HG03064 (cell line): ENCODE measurements around the gene TP53RK.
"Not testable (repeated sequence)": the region's sequence is repeated elsewhere in the genome, so short reads cannot be mapped to it uniquely, and the experiment has no call there.

Source experiments
- ATAC-seq: cut with Tn5 transposase; IDR thresholded peaks from one replicate; pipeline ENCODE4 v1.9.1; 2021; ENCODE audit warnings: low read depth; ENCODE audit not compliant: unreplicated experiment

TP53RK gene

GRCh38 chr20:46683939-46684750 is 5.1 kb downstream of the TP53RK start:
- ATAC-seq, result no peak

DNA sequence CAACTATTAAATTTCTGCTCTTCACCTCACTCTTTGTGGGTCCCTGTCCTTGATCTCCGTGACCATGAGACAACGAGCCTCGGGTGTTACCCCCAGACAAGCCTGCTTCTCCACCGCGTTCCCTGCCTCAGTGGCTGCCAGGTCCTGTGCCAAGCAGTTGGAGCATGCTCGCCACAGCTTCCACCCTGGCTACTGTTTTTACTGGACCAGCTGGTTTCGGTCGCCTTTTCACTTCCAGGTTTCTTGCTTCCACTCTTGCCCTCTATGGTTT is 5.6 kb downstream of the TP53RK start:
- no peak for ATAC-seq

GRCh38 chr20:46683011-46683667 is 6.1 kb downstream of the TP53RK start:
- no peak for ATAC-seq

DNA sequence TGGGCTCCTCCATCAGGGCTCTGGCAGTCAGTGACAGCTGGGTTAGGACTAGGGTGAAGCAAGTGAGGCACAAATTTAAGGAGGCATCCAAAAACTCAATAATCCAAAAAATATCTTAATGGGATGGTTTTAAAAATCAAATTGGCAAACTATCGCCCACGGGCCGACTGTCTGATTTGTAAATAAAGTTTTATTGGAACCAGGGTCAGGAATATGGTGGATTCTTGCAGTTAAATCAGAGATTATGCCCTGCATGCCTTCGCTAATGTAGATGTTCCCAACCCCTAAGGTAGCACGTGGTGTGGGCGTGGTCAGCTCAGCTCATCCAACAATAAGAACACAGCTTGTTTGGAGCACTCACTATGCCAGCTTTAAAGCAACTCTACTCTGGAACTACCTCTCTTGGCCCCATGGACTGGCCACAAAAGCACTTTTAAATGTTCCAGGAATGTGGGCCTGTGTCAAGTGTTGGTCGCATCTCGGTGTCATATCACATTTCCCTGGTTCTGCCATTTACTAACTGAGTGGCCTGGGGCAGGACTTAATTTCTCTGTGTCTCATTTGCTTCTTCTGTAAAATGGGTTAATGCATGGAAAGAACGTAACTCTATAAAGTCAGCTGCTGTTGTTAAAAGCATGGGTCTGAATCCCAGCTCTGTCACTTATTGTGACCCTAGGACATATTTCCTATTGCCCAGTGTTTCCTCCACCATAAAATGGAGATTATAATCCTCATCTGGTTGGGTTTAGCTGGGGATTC is 7.0 kb downstream of the TP53RK start:
- no peak for ATAC-seq

- ATAC-seq, result no peak
Observed at GRCh38 chr20:46681032-46681854, 8.0 kb downstream of the TP53RK start.

DNA sequence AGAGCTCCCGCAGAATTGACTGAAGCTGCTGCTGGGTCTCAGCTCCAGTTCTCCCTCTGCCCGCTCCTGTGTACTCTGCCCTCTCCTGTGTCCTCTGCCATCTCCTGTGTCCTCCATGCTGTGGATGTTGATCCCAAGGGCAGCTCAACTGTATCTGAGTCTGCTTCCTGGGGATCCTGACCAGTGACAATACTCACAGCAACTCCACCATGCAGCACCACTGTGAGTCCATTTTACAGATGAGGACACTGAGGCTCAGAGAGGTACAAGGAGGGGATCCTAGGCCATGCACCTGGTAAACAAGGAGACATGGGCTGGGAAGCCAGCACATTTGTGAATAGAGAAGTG is 8.6 kb downstream of the TP53RK start:
- no peak for ATAC-seq

GRCh38 chr20:46678516-46678915 is 10.7 kb downstream of the TP53RK start:
- ATAC-seq, result no peak

- ATAC-seq, result no peak
Observed at GRCh38 chr20:46677608-46678007, 11.6 kb downstream of the TP53RK start.

DNA sequence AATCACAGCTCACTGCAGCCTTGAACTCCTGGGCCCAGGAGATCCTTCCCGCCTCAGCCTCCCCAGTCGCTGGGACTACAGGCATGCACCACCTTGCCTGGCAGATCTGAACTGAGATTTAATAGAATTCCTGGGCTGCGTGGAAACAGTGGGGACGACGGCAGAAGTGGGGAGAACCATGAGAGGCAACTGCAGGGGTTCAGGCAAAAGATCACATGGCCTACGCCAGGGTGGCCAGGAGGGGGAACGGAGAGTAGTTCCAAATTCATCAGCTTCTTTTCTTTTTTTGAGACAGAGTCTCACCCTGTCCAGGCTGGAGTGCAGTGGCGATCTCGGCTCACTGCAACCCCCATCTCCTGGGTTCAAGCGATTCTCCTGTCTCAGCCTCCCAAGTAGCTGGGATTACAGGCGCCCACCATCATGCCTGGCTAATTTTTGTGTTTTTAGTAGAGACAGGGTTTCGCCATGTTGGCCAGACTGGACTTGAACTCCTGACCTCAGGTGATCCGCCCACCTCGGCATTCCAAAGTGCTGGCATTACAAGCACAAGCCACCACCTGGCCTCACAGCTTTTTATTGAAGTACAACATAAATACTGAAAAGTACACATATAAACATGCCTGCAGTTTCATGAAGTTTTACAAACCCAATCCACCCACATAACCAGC is 12.5 kb downstream of the TP53RK start:
- ATAC-seq, result not testable (repeated sequence)

DNA sequence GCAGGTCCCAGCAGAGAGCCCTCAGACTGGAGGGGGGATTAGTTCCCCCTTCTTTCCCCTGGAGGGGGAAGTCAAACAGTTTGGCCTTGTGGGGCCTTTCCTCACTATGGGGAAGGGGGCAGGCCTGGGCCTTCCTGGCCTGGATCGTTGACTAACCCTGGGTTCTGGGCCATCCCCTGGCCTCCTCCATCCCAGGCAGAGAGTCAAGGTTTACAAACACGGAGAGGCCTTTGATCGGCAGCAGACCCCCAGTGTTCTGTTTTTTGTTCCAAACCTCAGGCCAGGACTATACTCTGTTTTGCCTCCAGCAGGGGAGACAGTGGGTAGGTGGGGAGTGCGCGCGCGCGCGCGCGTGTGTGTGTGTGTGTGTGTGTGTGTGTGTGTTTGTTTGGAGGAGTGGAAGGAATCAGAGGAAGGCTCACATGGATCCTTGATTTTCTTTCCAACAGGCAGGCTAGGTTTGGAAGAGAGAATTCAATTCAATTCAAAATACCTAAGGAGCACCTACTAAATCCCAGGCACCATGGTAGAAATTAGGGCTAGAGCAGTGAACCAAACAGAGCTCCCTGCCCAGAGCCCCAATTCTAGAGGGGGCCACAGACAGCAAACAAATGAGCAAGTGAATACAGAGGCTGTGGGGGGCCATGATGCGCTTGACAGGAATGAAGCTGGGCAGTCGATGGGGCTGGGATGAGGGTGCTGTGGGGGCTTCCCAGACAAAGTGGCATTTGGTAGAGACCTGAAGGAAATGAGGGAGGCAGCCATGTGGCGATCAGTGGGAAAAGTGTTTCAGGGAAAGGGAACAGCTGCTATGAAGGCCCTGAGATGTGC is 14.8 kb downstream of the TP53RK start:
- ATAC-seq, result no peak

DNA sequence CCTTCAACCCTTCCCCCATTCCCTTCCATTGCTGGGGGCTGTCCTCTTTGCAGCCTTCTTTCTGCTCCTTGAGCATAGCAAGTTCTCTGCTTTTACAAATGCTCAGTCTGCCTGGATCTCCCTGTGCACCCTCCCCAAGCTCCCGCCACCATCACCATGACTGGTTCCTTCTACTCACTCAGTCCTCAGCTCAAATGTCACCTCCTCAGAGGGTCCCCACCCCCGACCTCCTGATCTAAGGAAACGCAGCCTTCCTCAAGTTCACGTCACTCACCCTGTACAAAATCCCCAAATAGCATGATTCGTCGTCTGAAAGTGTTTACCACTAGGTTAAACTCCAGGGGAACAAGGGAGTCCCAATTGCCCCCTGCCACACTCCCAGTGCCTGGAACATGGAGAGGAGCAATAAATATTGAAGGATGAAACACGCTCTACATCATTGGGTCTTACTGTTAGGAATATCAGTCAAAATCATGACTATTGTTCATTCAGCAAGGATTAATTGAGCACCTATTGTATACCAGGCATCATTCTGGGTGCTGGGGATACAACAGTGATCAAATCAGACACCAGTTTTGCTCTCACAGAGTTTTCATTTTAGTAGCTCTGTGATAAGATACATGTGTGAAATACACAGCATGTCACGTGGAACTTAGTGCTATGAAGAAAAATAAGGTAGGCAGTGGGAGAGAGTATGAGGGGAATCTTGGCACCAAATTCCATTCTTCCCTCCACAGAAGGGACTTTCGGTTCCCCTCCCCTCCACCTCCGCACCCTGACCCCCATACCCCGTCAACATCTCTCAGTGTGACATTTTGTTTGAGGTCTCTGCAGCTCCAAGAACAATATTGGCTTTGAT is 15.6 kb downstream of the TP53RK start:
- ATAC-seq, result no peak

- no peak for ATAC-seq
Observed at GRCh38 chr20:46672543-46673148, 16.6 kb downstream of the TP53RK start.

DNA sequence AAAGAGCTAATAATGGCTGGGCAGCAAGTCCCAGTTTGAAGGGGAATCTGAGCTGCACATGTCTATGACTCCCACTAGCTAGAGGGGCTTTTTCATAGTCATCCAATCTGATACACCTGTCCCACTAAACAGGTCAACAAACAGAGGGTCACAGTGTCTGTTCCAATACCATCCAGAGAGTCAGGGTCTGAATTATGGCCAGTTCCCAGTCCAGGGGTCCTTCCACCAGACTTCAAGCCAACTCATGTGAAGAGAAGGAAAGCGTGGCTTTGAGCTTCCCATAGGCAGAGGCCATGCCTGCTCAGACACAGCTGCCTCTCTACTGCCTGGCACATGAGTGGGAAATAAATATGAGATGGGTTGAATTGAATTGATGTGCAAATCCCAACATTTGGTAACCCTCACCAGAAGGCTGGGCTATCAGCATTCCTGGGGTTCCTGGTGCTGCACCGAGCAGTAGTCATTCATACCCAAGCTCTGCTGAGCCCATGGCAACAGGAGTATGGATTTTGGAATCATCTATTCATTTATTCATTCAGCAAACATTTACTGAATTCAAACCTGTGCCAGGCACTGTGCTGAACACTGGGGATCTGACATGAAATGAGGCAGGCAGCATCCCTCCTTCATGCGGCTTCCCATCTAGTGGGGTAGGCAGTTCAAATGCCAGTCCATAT is 17.2 kb downstream of the TP53RK start:
- ATAC-seq, result no peak

GRCh38 chr20:46670585-46671584 is 18.4 kb downstream of the TP53RK start:
- ATAC-seq, result no peak

GRCh38 chr20:46670228-46670584 is 19.0 kb downstream of the TP53RK start:
- ATAC-seq, result no peak

DNA sequence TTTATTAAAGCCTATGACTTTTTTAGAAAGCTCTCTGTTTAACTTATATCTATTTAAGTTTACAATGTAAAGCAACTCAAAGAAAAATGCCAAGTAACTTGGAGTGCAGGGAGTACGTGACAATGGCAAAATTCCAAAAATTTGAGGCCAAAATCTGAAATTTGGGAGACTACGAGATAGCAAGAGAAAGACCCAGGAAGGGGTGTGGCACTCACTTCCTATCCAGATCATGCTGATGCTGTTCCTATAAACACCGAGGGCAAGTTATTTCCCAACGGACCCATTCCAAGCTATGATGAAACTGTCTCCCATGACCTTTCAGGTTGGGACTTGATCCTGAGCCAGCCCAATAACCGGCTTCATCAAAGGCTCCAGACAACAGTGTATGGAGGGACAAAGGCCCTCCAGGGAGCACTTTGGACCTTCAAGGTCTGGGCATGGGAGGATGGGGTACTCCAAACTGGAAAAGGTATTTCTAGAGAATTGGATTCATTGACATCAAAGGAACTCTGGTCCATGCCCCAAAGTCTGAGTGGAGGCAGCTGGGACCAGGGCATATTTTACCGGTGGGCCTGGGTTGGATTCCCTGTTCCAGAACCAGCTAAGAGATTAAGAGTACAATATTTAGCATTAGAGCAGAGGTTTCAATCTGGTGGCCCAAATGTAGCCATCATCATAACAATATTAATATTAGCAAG is 22.3 kb downstream of the TP53RK start:
- ATAC-seq, result no peak
